CD4-positive, alpha-beta memory T cell (primary cell): ENCODE data around the gene NHERF1. TPM values are rescaled to one million over a fixed set of nuclear protein-coding genes. Genes with fewer than 3 reads are reported as not detected.

Source experiments
- CTCF ChIA-PET: fragments of 350-600 bp; sonication (Branson Sonifier 250); formaldehyde crosslinking; loops from one replicate; lab custom pipeline; 2021; ENCODE audit warnings: inconsistent platforms; ENCODE audit not compliant: partially characterized antibody; lab: Charles Lee
- POLR2A ChIA-PET: fragments of 350-600 bp; sonication (Branson Sonifier 250); formaldehyde crosslinking; loops from one replicate; lab custom pipeline; 2021; ENCODE audit not compliant: partially characterized antibody; lab: Charles Lee
- DNase-seq, 5 donors: peaks; one replicate each; pipeline versions ENCODE4 v3.0.0 to v3.0.0-alpha.2; 2020 to 2022; ENCODE audit warnings: mixed read lengths in 1 of 5
- H3K27ac ChIP-seq: one replicate; pipeline ENCODE4 v1.7.0; 2013; ENCODE audit warnings: low read depth, low read length
- H3K27me3 ChIP-seq: 2 replicates; pipeline ENCODE4 v1.7.0; 2013; ENCODE audit warnings: mild to moderate bottlenecking, low read length, moderate library complexity; ENCODE audit not compliant: insufficient read depth
- H3K36me3 ChIP-seq: 2 replicates; pipeline ENCODE4 v1.7.0; 2013; ENCODE audit warnings: mild to moderate bottlenecking, low read length, moderate library complexity; ENCODE audit not compliant: insufficient read depth
- H3K4me1 ChIP-seq: 2 replicates; pipeline ENCODE4 v1.7.0; 2013; ENCODE audit warnings: mild to moderate bottlenecking, low read length, moderate library complexity; ENCODE audit not compliant: insufficient read depth
- H3K4me3 ChIP-seq, 2 donors: one replicate each; pipeline ENCODE4 v1.7.0; 2013; ENCODE audit warnings: low read length in 2 of 2, mild to moderate bottlenecking in 1 of 2
- H3K9me3 ChIP-seq, 2 donors: one replicate each; pipeline ENCODE4 v1.7.0; 2013; ENCODE audit warnings: low read length in 2 of 2, control low read depth in 1 of 2; ENCODE audit not compliant: control insufficient read depth in 1 of 2
- H3K27ac Mint-ChIP-seq, 7 donors: one replicate each; pipeline ENCODE4 v1.8.0; 2020 to 2021; ENCODE audit warnings: mixed read lengths in 7 of 7, mild to moderate bottlenecking in 6 of 7, inconsistent platforms in 3 of 7, moderate library complexity in 3 of 7
- H3K27me3 Mint-ChIP-seq, 2 donors: one replicate each; pipeline ENCODE4 v1.8.0; 2020 to 2021; ENCODE audit warnings: mixed read lengths in 2 of 2
- H3K36me3 Mint-ChIP-seq, 2 donors: one replicate each; pipeline ENCODE4 v1.8.0; 2020 to 2021; ENCODE audit warnings: mixed read lengths in 2 of 2, inconsistent platforms in 1 of 2, mild to moderate bottlenecking in 1 of 2
- H3K4me1 Mint-ChIP-seq, 4 donors: one replicate each; pipeline ENCODE4 v1.8.0; 2020 to 2021; ENCODE audit warnings: mixed read lengths in 4 of 4, mild to moderate bottlenecking in 1 of 4
- H3K4me3 Mint-ChIP-seq, 8 donors: one replicate each; pipeline ENCODE4 v1.8.0; 2020 to 2021; ENCODE audit warnings: mixed read lengths in 8 of 8, mild to moderate bottlenecking in 7 of 8, moderate library complexity in 6 of 8, inconsistent platforms in 3 of 8
- H3K9me3 Mint-ChIP-seq, 8 donors: one replicate each; pipeline ENCODE4 v1.8.0; 2020 to 2021; ENCODE audit warnings: mixed read lengths in 8 of 8, mild to moderate bottlenecking in 5 of 8, inconsistent platforms in 3 of 8, moderate library complexity in 1 of 8
- intact Hi-C: fragments of 100-400 bp; cut with micrococcal nuclease; formaldehyde crosslinking; loops from one replicate; pipeline ENCODE4 v1.15.1; 2023
- polyA plus RNA-seq, 2 donors: library from polyadenylated mRNA; unstranded; fragments of 300-500 nt; fragmentation: Illumina TruSeq; gene quantifications; one replicate each; pipeline ENCODE4 v1.2.3, GENCODE V29; 2021
- total RNA-seq, 2 experiments: library from RNA; stranded (reverse); gene quantifications; one replicate each; pipeline ENCODE4 v1.2.3, GENCODE V29; 2021

The NHERF1 gene
- total and polyA plus RNA-seq, 4 experiments from 2014 or later: 202 to 448 (median 267) TPM

DNA sequence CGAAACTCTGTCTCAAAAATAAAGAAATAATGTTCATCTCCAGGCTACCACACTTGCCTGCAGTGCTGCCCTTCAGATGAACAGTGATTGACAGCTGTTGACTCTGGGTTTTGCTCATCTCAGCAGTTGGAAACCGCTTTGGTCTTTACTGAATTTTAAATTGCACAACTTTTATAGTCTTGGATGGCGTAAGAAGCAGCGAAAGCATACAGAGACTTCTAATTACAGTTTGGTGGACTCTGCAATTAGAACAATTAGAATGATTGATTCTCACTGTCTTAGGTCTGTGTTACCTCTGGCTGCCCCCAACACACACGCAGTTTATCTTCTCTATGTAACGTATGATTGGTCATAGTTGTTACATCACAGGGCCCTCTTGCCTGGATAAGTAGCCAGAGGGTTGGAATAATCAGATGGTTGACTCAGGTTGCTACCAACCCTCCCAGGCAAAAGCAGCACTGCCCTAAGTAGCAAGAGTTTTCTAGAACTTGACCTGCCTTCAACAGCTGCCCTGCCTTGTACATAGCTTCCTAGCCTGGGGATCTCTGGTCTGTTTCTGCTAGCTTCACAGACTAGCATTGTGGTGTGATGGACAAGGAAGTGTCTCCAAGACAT is 29.6 kb downstream of the NHERF1 start:
- Mint-ChIP-seq H3K27ac (peak overlapping the region; percentile 25 to 93 (median 42)), H3K4me1 (peaks cover 54 to 84% (median 70%) of the 10 kb centered on the region in 4 donors), H3K4me3 (peak overlapping the region in 7 of 8 donors; percentile 34 to 85 (median 60)), H3K36me3 (peaks cover 10 to 28% of the 10 kb centered on the region in 2 donors), H3K9me3 (no peaks in the 10 kb centered on the region), H3K27me3 (no peaks in the 10 kb centered on the region)
- H3K9me3 ChIP-seq: no peaks in the 10 kb centered on the region
- H3K27ac ChIP-seq: no peak overlapping the region
- CTCF ChIA-PET: interaction anchor here (2.2 to 13.9 kb wide), 6 partner anchors 8 to 120 kb away, joined by 8 to 181 read pairs (median 22); no protein-coding TSS in a partner anchor
- H3K4me3 ChIP-seq: no peak overlapping the region
- no peaks in the 10 kb centered on the region for H3K27me3 ChIP-seq
- POLR2A ChIA-PET: interaction anchor here (13.7 to 17.0 kb wide), 2 partner anchors 24 to 39 kb away, joined by 195 to 489 read pairs; partner anchors contain the start of genes NHERF1 and RAB37
- intact Hi-C loops: no loop called here
- peaks cover 78% of the 10 kb centered on the region for H3K4me1 ChIP-seq
- no peak for DNase-seq
- H3K36me3 ChIP-seq: peaks cover 17% of the 10 kb centered on the region

DNA sequence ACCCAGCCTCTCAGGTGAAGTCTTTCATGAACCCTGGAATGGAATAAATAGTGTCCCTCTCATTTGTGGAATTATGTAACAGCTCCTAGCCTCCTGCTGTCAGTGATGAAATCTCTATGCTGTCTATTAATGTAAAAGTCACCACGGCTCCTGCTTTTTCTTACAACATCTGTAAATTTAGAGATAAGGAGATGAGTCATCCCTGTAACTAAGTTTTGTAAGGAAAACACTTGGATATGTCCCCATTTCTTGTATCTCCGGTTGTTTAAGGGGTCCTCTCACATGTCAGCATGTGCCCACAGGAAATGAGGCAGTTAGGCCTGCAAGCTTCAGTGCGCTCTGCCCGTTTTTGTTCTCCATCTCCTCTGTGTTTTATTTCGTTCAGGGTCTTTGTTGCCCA is 30.5 kb downstream of the NHERF1 start:
- Mint-ChIP-seq H3K4me3 (peak overlapping the region in 7 of 8 donors; percentile 28 to 85 (median 76)), H3K9me3 (no peaks in the 10 kb centered on the region), H3K27me3 (no peaks in the 10 kb centered on the region), H3K27ac (peak overlapping the region; percentile 77 to 98 (median 94)), H3K4me1 (peaks cover 53 to 84% (median 66%) of the 10 kb centered on the region in 4 donors), H3K36me3 (peaks cover 6 to 20% of the 10 kb centered on the region in 2 donors)
- POLR2A ChIA-PET: interaction anchor here (1.3 to 17.0 kb wide), 6 partner anchors 9 to 40 kb away, joined by 3 to 489 read pairs (median 18); partner anchors contain the start of genes NHERF1 and RAB37
- H3K27ac ChIP-seq: peak overlapping the region; percentile 43
- no peaks in the 10 kb centered on the region for H3K9me3 ChIP-seq
- CTCF ChIA-PET: interaction anchor here (0.6 to 13.9 kb wide), 11 partner anchors 9 to 121 kb away, joined by 3 to 181 read pairs (median 8); partner anchors contain the start of gene RAB37
- H3K36me3 ChIP-seq: peaks cover 9% of the 10 kb centered on the region
- intact Hi-C loops: no loop called here
- H3K4me3 ChIP-seq: peak overlapping the region in 1 of 2 donors; percentile 11
- peaks cover 72% of the 10 kb centered on the region for H3K4me1 ChIP-seq
- no peak for DNase-seq
- H3K27me3 ChIP-seq: no peaks in the 10 kb centered on the region

DNA sequence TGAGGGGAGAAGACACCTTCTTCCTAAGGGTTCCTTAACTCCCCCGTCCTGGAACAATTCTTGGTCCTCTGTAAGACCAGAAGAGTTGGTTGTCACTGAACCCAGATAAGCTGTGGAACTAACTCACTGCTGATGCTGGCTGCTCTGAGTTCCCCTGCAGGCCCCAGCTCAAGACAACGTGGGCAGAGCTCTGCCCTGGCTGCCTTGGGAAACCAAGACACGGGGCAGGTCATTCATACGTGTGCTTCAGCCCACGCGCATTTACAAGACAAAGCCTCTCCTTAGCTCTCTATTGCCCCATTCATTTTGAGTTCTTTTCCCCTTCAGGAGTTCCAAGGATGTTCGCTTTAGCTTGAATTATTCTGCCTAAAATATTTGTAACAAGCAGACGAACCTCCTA is 31.1 kb downstream of the NHERF1 start:
- H3K4me1 ChIP-seq: peaks cover 72% of the 10 kb centered on the region
- intact Hi-C loops: no loop called here

DNA sequence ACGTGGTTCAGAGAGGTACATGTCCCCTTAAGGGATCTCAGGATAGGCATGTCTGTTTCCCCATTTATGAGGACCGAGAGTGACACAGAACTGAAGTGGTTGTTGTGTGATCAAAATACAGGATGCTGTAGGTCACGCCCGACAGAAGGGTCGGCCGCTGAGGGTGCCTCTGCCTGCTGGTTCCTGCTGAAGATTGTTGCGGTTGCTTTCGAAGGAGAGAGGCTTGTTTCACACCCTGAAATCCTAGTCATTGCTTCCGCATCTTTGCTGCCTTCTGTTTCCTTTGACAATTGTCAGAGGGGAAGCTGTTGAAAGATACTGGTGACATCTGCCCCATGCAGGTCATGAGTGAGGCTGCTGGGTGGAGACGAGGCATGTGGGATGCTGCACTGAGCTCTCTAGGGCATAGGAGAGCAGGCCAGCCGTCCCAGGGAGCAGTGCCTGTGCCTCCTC is 31.5 kb downstream of the NHERF1 start:
- POLR2A ChIA-PET: interaction anchor here (1.3 to 17.0 kb wide), 6 partner anchors 9 to 41 kb away, joined by 3 to 489 read pairs (median 18); partner anchors contain the start of genes NHERF1 and RAB37
- H3K4me1 Mint-ChIP-seq: peaks cover 61 to 91% (median 72%) of the 10 kb centered on the region in 4 donors
- peak overlapping the region; percentile 92 to 98 (median 95) for H3K27ac Mint-ChIP-seq

More for the DNA sequence above, 31.1 kb downstream of the NHERF1 start:
- Histone ChIP-seq H3K36me3 (peaks cover 6% of the 10 kb centered on the region), H3K4me3 (peak overlapping the region in 1 of 2 donors; percentile 11), H3K27me3 (no peaks in the 10 kb centered on the region), H3K27ac (peak overlapping the region; percentile 43), H3K9me3 (no peaks in the 10 kb centered on the region)
- H3K4me3 Mint-ChIP-seq: peak overlapping the region; percentile 73 to 85 (median 80)
- DNase-seq: no peak
- POLR2A ChIA-PET: interaction anchor here (1.3 to 17.0 kb wide), 6 partner anchors 9 to 41 kb away, joined by 3 to 489 read pairs (median 18); partner anchors contain the start of genes NHERF1 and RAB37
- no peaks in the 10 kb centered on the region for H3K27me3 Mint-ChIP-seq
- H3K27ac Mint-ChIP-seq: peak overlapping the region; percentile 91 to 98 (median 95)
- no peaks in the 10 kb centered on the region for H3K9me3 Mint-ChIP-seq
- peaks cover 5 to 23% of the 10 kb centered on the region in 2 donors for H3K36me3 Mint-ChIP-seq
- peaks cover 57 to 86% (median 68%) of the 10 kb centered on the region in 4 donors for H3K4me1 Mint-ChIP-seq
- CTCF ChIA-PET: interaction anchor here (0.6 to 13.9 kb wide), 14 partner anchors 9 to 122 kb away, joined by 3 to 181 read pairs (median 6); partner anchors contain the start of gene RAB37

DNA sequence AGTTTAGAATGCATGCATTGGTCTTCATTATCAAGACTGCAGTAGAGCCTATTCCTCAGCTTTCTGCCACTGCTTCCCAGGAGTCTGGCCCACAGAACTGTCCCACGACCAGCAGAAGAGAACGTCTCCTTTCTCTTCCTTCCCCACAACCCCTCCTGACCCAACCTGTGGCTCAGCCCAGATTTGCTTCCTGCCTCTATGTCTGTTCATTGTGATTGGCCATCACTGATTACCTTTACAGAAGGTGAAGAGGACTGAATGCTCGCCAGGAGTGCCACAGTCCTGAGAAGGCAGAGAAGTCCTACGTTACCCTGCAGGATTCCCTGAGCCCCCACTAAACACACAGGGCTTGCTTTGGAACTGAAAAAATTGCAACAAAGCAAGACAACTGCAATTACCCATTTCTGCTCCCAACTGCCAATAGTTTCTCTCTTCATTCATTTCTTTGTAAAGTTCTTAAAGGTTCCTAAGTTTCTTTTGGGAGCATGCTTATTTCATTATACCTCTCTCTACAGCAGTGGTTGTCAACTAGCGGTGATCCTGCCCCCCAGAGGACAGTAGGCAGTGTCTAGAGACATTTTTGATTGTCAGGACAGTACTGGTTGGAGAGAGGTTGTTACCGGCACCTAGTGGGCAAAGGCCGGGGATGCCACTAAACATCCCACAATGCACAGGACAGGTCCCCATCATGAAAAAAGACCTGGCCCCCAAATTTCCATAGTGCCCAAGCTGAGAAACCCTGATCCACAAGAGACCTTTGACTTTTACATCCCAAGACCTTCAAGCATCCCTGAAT is 32.2 kb downstream of the NHERF1 start:
- no peaks in the 10 kb centered on the region for H3K27me3 Mint-ChIP-seq
- no peaks in the 10 kb centered on the region for H3K9me3 Mint-ChIP-seq
- peak overlapping the region; percentile 92 to 98 (median 95) for H3K27ac Mint-ChIP-seq
- ChIA-PET CTCF (interaction anchor here (1.0 to 13.9 kb wide), 12 partner anchors 9 to 123 kb away, joined by 3 to 181 read pairs (median 6); partner anchors contain the start of gene RAB37), POLR2A (interaction anchor here (1.9 to 17.0 kb wide), 6 partner anchors 8 to 42 kb away, joined by 4 to 489 read pairs (median 18); partner anchors contain the start of genes NHERF1 and RAB37)
- peaks cover 5 to 26% of the 10 kb centered on the region in 2 donors for H3K36me3 Mint-ChIP-seq
- peak overlapping the region; percentile 43 for H3K27ac ChIP-seq
- peak overlapping the region; percentile 36 to 85 (median 80) for H3K4me3 Mint-ChIP-seq
- H3K4me1 ChIP-seq: peaks cover 73% of the 10 kb centered on the region
- H3K27me3 ChIP-seq: no peaks in the 10 kb centered on the region
- peak in 3 of 5 donors; percentile 17 to 41 (median 41) for DNase-seq
- intact Hi-C loops: loop anchor here (1.0 kb wide), 2 partner anchors 11 to 38 kb away; no protein-coding TSS in a partner anchor
- H3K4me3 ChIP-seq: peak overlapping the region in 1 of 2 donors; percentile 5
- no peaks in the 10 kb centered on the region for H3K9me3 ChIP-seq
- H3K36me3 ChIP-seq: peaks cover 7% of the 10 kb centered on the region
- H3K4me1 Mint-ChIP-seq: peaks cover 59 to 92% (median 72%) of the 10 kb centered on the region in 4 donors

More for the DNA sequence above, 31.5 kb downstream of the NHERF1 start:
- Histone ChIP-seq H3K9me3 (no peaks in the 10 kb centered on the region), H3K27ac (peak overlapping the region; percentile 43), H3K27me3 (no peaks in the 10 kb centered on the region), H3K36me3 (peaks cover 6% of the 10 kb centered on the region), H3K4me1 (peaks cover 75% of the 10 kb centered on the region), H3K4me3 (peak overlapping the region in 1 of 2 donors; percentile 5)
- H3K27me3 Mint-ChIP-seq: no peaks in the 10 kb centered on the region
- CTCF ChIA-PET: interaction anchor here (0.9 to 13.9 kb wide), 11 partner anchors 9 to 122 kb away, joined by 3 to 181 read pairs (median 7); partner anchors contain the start of gene RAB37
- intact Hi-C loops: loop anchor here (1.0 kb wide), 2 partner anchors 11 to 38 kb away; no protein-coding TSS in a partner anchor
- H3K36me3 Mint-ChIP-seq: peaks cover 5 to 23% of the 10 kb centered on the region in 2 donors
- peak overlapping the region; percentile 73 to 85 (median 80) for H3K4me3 Mint-ChIP-seq
- no peaks in the 10 kb centered on the region for H3K9me3 Mint-ChIP-seq
- peak; percentile 79 to 87 (median 85) for DNase-seq

DNA sequence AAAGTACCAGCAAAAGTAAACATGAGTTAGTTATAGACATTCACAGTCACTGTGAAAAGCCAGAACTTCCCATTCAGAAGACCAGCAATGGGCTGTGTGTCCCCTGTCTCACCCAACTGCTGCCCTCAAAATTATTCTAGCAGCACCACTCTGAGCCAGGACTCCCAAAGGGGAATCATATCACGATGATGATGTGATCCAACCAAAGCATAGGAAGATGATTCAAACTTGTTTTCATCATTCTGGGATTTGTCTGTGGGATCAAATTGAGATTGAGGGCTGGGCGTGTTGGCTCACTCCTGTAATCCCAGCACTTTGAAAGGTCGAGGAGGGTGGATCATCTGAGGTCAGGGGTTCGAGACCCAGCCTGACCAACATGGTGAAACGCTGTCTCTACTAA is 34.1 kb downstream of the NHERF1 start:
- POLR2A ChIA-PET: interaction anchor here (1.9 kb wide), 1 partner anchor 8 kb away, joined by 7 read pairs; no protein-coding TSS in a partner anchor
- H3K27ac Mint-ChIP-seq: peak overlapping the region; percentile 42 to 98 (median 94)

More for the DNA sequence above, 34.1 kb downstream of the NHERF1 start:
- CTCF ChIA-PET: interaction anchor here (1.2 to 13.9 kb wide), 5 partner anchors 10 to 125 kb away, joined by 3 to 181 read pairs (median 11); no protein-coding TSS in a partner anchor
- H3K27me3 Mint-ChIP-seq: no peaks in the 10 kb centered on the region
- Histone ChIP-seq H3K4me3 (no peak overlapping the region), H3K36me3 (peaks cover 13% of the 10 kb centered on the region), H3K9me3 (no peaks in the 10 kb centered on the region), H3K4me1 (peaks cover 61% of the 10 kb centered on the region), H3K27me3 (no peaks in the 10 kb centered on the region), H3K27ac (no peak overlapping the region)
- peak overlapping the region in 2 of 8 donors; percentile 25 to 26 for H3K4me3 Mint-ChIP-seq
- H3K9me3 Mint-ChIP-seq: no peaks in the 10 kb centered on the region
- DNase-seq: no peak
- intact Hi-C loops: no loop called here
- H3K36me3 Mint-ChIP-seq: peaks cover 12 to 30% of the 10 kb centered on the region in 2 donors
- peaks cover 52 to 83% (median 67%) of the 10 kb centered on the region in 4 donors for H3K4me1 Mint-ChIP-seq
